ENCODE data around the gene CSGALNACT2. TPM values are rescaled to one million over a fixed set of nuclear protein-coding genes. Genes with fewer than 3 reads are reported as not detected.
"Not testable (repeated sequence)": the region's sequence is repeated elsewhere in the genome, so short reads cannot be mapped to it uniquely, and the experiment has no call there.

Gene CSGALNACT2
- total RNA-seq, 2 experiments from 2014 or later, result 36.2 to 41.0 TPM

DNA sequence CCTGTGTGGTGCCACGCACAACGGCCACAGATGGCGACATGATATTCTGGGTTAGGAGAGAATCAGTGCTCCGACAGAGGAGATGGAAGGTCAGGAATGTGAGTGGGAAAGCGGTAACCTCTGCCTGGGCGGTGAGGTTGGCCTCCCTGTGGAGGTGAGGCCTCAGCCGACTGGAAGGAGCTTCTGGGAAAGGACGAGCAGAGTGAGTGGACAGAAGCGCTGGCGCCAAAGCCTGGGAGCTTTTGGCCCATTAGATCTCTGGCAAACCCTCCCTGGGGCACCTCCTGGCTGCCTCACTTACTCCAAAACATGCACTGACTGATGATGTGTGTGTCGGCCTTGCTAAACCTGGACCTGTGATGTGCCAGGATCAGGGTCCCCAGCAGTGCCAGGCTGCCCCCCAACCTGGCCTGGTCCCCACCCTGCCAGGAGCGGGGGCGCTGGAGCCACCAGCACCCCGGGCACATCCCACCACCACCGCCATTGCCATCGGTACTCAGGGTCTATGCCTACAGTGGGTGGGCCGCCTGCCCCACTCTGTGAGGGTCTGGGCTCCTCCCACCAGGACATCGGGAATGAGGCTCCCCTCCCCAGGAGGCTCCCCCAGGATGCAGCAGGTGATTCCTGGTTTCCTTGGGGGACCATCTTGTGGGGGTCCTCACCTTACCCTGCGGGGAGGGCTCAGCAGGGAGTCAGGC, 77.7 kb downstream of the CSGALNACT2 start:
- Mint-ChIP-seq H3K4me1 (no peaks in the 10 kb centered on the region), H3K27ac (no peak overlapping the region), H3K36me3 (ENCODE audit: low read depth) (no peaks in the 10 kb centered on the region), H3K9me3 (no peaks in the 10 kb centered on the region), H3K4me3 (no peak overlapping the region), H3K27me3 (peaks cover 1% of the 10 kb centered on the region)
- ChIA-PET POLR2A (no interaction called here), CTCF (interaction anchor here (2.0 to 3.5 kb wide), 2 partner anchors 11 to 14 kb away, joined by 6 to 12 read pairs; no protein-coding TSS in a partner anchor)
- no peak for DNase-seq

GRCh38 chr10:43216931-43217562, 78.8 kb downstream of the CSGALNACT2 start:
- ChIA-PET CTCF (interaction anchor here (1.1 to 2.0 kb wide), 3 partner anchors 12 to 96 kb away, joined by 3 to 7 read pairs (median 6); no protein-coding TSS in a partner anchor), POLR2A (no interaction called here)
- no peak for DNase-seq
- Mint-ChIP-seq H3K9me3 (no peaks in the 10 kb centered on the region), H3K4me3 (no peak overlapping the region), H3K36me3 (ENCODE audit: low read depth) (no peaks in the 10 kb centered on the region), H3K27ac (no peak overlapping the region), H3K4me1 (peaks cover 4% of the 10 kb centered on the region), H3K27me3 (peaks cover 1% of the 10 kb centered on the region)

DNA sequence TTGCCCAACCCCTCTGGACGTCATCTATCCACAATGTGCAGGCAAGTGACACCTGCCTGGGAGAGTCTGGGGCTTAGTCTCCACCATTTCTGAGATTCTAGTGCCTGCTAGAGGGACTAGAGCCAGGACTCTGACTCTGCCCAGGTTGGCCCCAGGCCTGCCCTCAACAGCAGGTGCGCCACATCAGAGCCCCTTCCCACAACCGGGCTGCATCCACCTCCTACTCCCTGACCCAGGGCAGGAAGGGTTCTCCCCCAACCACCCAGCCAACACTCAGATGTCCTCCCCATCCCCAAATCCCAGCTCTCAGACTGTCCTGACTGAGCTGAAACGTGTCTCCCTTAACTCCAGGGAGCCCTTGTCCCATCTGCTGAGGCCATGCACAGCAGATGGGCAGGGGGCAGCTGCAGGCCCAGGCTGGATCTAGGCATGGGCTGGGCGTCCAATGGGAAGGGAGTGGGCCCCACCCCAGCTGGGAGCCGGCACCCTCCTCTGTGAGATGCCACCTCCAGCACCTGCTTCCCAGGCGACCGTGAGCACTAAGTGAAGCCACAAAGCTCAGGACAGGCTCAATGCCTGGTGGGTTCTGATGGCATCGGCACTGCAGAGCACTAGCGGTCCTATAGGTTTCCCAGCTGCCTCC, 79.4 kb downstream of the CSGALNACT2 start:
- Mint-ChIP-seq H3K36me3 (ENCODE audit: low read depth) (no peaks in the 10 kb centered on the region), H3K9me3 (no peaks in the 10 kb centered on the region), H3K4me3 (no peak overlapping the region), H3K27ac (peak overlapping the region; percentile 22), H3K27me3 (peaks cover 4% of the 10 kb centered on the region), H3K4me1 (peaks cover 4% of the 10 kb centered on the region)
- ChIA-PET POLR2A (no interaction called here), CTCF (interaction anchor here (0.6 to 2.0 kb wide), 3 partner anchors 12 to 96 kb away, joined by 3 to 7 read pairs (median 3); no protein-coding TSS in a partner anchor)
- no peak for DNase-seq

GRCh38 chr10:43218206-43218950, 80.1 kb downstream of the CSGALNACT2 start:
- DNase-seq, result no peak
- H3K27ac Mint-ChIP-seq, result no peak overlapping the region
- H3K27me3 Mint-ChIP-seq, result peaks cover 7% of the 10 kb centered on the region
- CTCF ChIA-PET, result interaction anchor here (0.6 to 2.0 kb wide), 3 partner anchors 13 to 35 kb away, joined by 3 to 7 read pairs (median 4); no protein-coding TSS in a partner anchor
- H3K36me3 Mint-ChIP-seq (ENCODE audit: low read depth), result no peaks in the 10 kb centered on the region
- POLR2A ChIA-PET, result no interaction called here
- peaks cover 4% of the 10 kb centered on the region for H3K4me1 Mint-ChIP-seq
- no peak overlapping the region for H3K4me3 Mint-ChIP-seq
- no peaks in the 10 kb centered on the region for H3K9me3 Mint-ChIP-seq

DNA sequence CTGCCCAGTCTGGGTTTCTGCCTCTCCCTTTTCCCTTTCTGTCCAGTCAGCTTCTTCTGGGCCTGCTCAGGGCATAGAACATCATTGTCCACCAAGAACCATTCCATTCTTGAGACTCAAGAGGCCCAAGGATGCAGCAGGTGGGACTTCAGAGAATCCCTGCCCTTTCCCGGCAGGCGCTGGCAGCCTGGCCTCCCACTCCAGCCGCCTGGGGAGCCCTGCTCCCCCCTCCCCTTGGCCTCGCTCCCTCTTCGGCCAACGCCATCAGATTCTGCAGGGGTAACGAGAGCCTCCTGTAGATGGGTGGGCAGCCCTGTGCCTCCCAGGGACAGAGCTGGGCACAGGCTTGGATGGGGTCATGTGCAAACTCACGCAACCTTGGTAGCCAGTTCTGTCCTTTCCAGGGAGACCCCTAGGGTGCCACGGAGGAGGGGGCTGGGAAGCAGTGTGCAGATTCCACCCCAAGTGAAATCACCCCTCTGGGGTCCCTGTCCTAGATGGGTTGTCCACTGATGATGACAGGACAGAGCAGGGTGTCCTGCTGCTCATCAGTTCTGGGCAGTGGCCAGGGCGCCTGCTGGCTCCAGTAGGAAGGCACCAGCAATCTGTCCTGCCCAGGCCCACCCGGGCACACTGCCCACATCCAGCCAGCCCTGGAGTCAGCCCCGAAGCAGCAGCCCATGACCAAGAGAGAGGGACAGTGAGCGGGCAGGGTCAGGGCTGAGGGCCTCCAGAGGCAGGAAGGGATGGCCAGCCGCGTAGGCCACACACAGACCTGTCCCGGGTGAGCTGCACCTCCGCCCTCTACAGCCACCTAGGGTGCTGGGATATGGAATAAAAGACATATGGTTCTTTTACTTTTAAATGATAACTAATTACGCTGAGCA, 80.9 kb downstream of the CSGALNACT2 start:
- DNase-seq, result no peak
- CTCF ChIA-PET, result interaction anchor here (1.2 to 2.0 kb wide), 2 partner anchors 14 to 16 kb away, joined by 4 to 7 read pairs; no protein-coding TSS in a partner anchor
- Mint-ChIP-seq H3K36me3 (ENCODE audit: low read depth) (no peaks in the 10 kb centered on the region), H3K27me3 (peaks cover 11% of the 10 kb centered on the region), H3K4me1 (peaks cover 4% of the 10 kb centered on the region), H3K9me3 (no peaks in the 10 kb centered on the region), H3K27ac (no peak overlapping the region), H3K4me3 (no peak overlapping the region)
- POLR2A ChIA-PET, result no interaction called here

DNA sequence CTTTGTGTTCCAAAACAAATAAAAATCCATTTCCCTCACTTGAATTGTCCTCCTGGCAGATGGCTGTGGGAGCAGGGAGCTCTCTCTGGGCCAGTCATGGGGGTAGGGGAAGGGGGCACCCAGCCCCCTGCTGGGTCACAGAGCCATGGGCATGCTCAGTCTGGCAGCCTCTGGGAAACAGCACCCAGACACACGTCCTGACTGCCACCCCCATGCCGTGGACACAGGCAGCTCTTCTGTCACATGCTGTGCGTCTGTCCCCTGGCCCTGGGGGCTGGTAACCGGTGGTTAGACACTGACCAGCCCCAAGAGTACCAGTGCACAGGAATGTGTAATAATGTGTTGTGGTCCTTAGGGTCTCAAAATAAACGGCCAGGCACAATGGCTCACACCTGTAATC, 81.6 kb downstream of the CSGALNACT2 start:
- Mint-ChIP-seq H3K4me1 (peaks cover 4% of the 10 kb centered on the region), H3K27me3 (peaks cover 14% of the 10 kb centered on the region), H3K27ac (no peak overlapping the region), H3K36me3 (ENCODE audit: low read depth) (no peaks in the 10 kb centered on the region), H3K9me3 (no peaks in the 10 kb centered on the region), H3K4me3 (no peak overlapping the region)
- CTCF ChIA-PET, result interaction anchor here (1.2 kb wide), 1 partner anchor 16 kb away, joined by 4 read pairs; no protein-coding TSS in a partner anchor
- DNase-seq, result no peak
- POLR2A ChIA-PET, result no interaction called here

GRCh38 chr10:43220251-43220650, 82.0 kb downstream of the CSGALNACT2 start:
- H3K27ac Mint-ChIP-seq; POLR2A ChIA-PET; H3K4me1 Mint-ChIP-seq; DNase-seq; CTCF ChIA-PET; H3K36me3 Mint-ChIP-seq (ENCODE audit: low read depth); H3K4me3 Mint-ChIP-seq; H3K9me3 Mint-ChIP-seq: not testable (repeated sequence)
- peaks cover 18% of the 10 kb centered on the region for H3K27me3 Mint-ChIP-seq

DNA sequence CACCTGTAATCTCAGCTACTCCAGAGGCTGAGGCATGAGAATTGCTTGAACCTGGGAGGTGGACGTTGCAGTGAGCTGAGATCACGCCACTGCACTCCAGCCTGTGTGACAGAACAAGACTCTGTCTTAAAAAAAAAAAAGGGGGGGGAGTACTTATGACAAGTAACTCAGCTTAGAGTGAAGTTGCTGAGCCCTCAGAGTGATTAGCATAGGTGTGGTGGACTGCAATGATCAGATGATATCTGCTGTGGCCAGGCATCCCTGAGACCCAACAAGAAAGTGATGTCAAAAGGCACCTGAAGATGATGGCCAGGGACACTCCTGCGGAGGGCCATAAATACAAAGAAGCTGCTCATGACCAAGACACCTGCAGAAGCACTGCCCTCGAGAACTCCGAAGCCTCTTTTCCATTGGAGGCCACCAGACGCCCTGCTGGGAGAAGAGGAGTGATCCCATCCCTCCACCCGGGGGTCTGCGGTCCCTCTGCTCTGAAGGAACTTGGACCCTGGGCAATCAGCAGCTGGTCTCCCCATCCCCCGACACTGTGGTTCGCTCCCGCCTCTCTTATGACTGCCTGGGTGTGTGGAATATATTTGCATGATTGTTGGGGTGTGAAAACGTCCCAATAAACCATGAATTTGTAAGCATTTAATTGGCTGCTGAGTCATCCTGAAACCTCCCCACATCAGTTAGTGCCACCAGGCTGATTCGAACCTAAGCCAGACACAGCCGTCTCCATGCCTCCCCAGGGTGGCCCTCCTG, 82.6 kb downstream of the CSGALNACT2 start:
- no peaks in the 10 kb centered on the region for H3K9me3 Mint-ChIP-seq
- no peak overlapping the region for H3K4me3 Mint-ChIP-seq
- ChIA-PET POLR2A (no interaction called here), CTCF (interaction anchor here (1.1 kb wide), 1 partner anchor 19 kb away, joined by 6 read pairs; no protein-coding TSS in a partner anchor)
- no peak overlapping the region for H3K27ac Mint-ChIP-seq
- H3K4me1 Mint-ChIP-seq, result peaks cover 9% of the 10 kb centered on the region
- H3K36me3 Mint-ChIP-seq (ENCODE audit: low read depth), result no peaks in the 10 kb centered on the region
- H3K27me3 Mint-ChIP-seq, result peaks cover 19% of the 10 kb centered on the region
- no peak for DNase-seq

DNA sequence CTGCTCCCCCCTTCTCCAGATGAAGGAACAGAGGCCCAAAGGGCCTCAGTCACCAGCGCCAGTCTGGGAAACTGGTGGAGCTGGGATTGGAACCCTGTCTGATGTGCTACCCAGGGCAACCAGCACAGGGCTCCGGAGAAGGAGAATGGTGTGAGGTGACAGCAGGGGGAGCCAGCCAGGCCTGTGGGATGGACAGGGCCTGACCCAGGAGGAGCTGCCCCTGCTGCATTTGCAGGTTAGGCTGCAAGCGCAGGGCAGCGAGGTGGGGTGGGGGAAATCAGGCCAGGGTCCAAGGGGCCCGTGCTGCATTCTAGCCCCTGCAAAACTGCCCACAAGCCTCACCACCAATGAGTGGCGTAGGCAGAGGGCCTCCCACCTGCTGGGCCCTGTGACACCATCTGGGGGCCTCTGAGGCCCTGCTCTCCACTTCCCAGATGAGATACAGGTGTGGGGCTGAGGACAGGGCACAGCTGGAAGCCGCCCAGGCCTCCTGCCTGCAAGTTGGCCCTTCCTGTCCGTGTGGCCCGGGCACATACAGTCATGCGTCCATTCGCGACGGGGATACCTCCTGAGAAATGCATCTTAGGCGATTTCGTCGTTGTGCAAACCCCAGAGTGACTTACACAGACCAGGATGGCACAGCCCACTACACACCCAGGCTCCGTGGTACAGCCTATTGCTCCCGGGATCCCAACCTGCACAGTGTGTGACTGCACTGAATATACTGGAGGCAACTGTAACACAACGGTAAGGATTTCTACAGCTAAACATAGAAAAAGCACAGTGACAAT, 83.4 kb downstream of the CSGALNACT2 start:
- Mint-ChIP-seq H3K4me1 (peaks cover 15% of the 10 kb centered on the region), H3K9me3 (no peaks in the 10 kb centered on the region), H3K4me3 (no peak overlapping the region), H3K36me3 (ENCODE audit: low read depth) (no peaks in the 10 kb centered on the region), H3K27ac (no peak overlapping the region), H3K27me3 (peaks cover 22% of the 10 kb centered on the region)
- ChIA-PET POLR2A (no interaction called here), CTCF (interaction anchor here (1.1 to 1.9 kb wide), 3 partner anchors 20 to 126 kb away, joined by 3 to 6 read pairs (median 5); no protein-coding TSS in a partner anchor)
- DNase-seq, result no peak

DNA sequence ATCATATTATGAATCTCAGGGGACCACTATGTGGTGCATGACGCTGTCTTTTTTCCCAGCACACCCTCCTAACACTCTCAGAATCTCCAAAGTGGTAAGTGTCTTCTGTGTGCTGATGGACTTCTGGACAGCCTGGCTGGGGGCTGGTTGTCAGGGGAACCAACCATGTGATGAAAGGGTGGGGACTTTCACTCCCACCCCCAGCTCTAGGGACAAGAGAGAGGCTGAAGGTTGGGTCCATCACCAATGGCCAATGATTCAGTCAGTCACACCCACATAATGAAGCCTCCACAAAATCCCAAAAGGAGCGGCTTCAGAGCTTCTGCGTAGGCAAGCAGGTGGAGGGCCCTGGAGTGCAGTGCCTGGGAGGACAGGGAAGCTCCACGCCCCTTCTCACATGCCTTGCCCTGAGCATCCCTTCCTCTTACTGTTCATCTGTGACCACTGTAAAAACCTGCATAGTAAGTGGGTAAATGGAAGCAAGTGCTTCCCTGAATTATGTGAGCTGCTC, 84.0 kb downstream of the CSGALNACT2 start:
- ChIA-PET CTCF (interaction anchor here (1.1 to 1.9 kb wide), 5 partner anchors 10 to 125 kb away, joined by 3 to 6 read pairs (median 4); no protein-coding TSS in a partner anchor), POLR2A (no interaction called here)
- peaks cover 22% of the 10 kb centered on the region for H3K27me3 Mint-ChIP-seq
- H3K27ac Mint-ChIP-seq, result peak overlapping the region; percentile 16
- peaks cover 17% of the 10 kb centered on the region for H3K4me1 Mint-ChIP-seq
- H3K36me3 Mint-ChIP-seq (ENCODE audit: low read depth), result no peaks in the 10 kb centered on the region
- no peak for DNase-seq
- H3K9me3 Mint-ChIP-seq, result no peaks in the 10 kb centered on the region
- no peak overlapping the region for H3K4me3 Mint-ChIP-seq

Measured in activated CD4-positive, alpha-beta T cell treated with anti-CD3 and anti-CD28 coated beads, Interleukin-2, amount 10 ng/mL, durations not matched to agents 7 days and 5 days (primary cell).